Hepatocyte (in vitro differentiated cells): ENCODE results near the gene POU6F2. TPM values are rescaled to one million over a fixed set of nuclear protein-coding genes. Genes with fewer than 3 reads are reported as not detected.

ENCODE experiments used
- DNase-seq: peaks from one replicate; pipeline ENCODE4 v3.0.0-alpha.2; 2016; ENCODE audit warnings: low spot score
- H2AFZ ChIP-seq: fragments of 200-600 bp; sonication (generic); 2 replicates; pipeline ENCODE4 v1.6.0; 2016; ENCODE audit warnings: antibody characterized with exemption, mild to moderate bottlenecking
- H3K27ac ChIP-seq: fragments of 200-600 bp; sonication (generic); 2 replicates; pipeline ENCODE4 v1.5.1; 2016; ENCODE audit warnings: mild to moderate bottlenecking
- H3K27me3 ChIP-seq: fragments of 200-600 bp; sonication (generic); 2 replicates; pipeline ENCODE4 v1.6.1; 2016
- H3K36me3 ChIP-seq: fragments of 200-600 bp; sonication (generic); replicated peaks from 2 replicates; pipeline ENCODE4 v1.5.1; 2016; ENCODE audit warnings: low read depth; ENCODE audit not compliant: insufficient read depth
- H3K4me1 ChIP-seq: fragments of 200-600 bp; sonication (generic); 2 replicates; pipeline ENCODE4 v1.5.1; 2016; ENCODE audit warnings: mild to moderate bottlenecking, moderate library complexity; ENCODE audit not compliant: insufficient read depth
- H3K4me2 ChIP-seq: fragments of 200-600 bp; sonication (generic); 2 replicates; pipeline ENCODE4 v1.6.0; 2016
- H3K4me3 ChIP-seq: fragments of 200-600 bp; sonication (generic); 2 replicates; pipeline ENCODE4 v1.5.1; 2016; ENCODE audit warnings: mild to moderate bottlenecking
- H3K79me2 ChIP-seq: fragments of 200-600 bp; sonication (generic); 2 replicates; pipeline ENCODE4 v1.6.0; 2017; ENCODE audit warnings: mild to moderate bottlenecking
- H3K9me2 ChIP-seq: fragments of 200-600 bp; sonication (generic); replicated peaks from 2 replicates; pipeline ENCODE4 v1.6.0; 2017; ENCODE audit warnings: mild to moderate bottlenecking; ENCODE audit not compliant: insufficient read depth
- H3K9me3 ChIP-seq: fragments of 200-600 bp; sonication (generic); 2 replicates; pipeline ENCODE4 v1.5.1; 2016; ENCODE audit warnings: low read depth, mild to moderate bottlenecking
- H4K20me1 ChIP-seq: fragments of 200-600 bp; sonication (generic); 2 replicates; pipeline ENCODE4 v1.6.0; 2016; ENCODE audit warnings: mild to moderate bottlenecking; ENCODE audit not compliant: insufficient read depth, poor library complexity, severe bottlenecking
- EZH2 ChIP-seq: fragments of 200-600 bp; sonication (generic); IDR thresholded peaks from 2 replicates; pipeline ENCODE4 v1.6.1; 2016; ENCODE audit warnings: antibody characterized with exemption, mild to moderate bottlenecking, borderline replicate concordance
- EZH2phosphoT487 ChIP-seq: fragments of 200-600 bp; sonication (generic); IDR thresholded peaks from one replicate; pipeline ENCODE4 v1.6.1; 2018; ENCODE audit warnings: antibody characterized with exemption, mild to moderate bottlenecking, low read depth, moderate library complexity; ENCODE audit not compliant: unreplicated experiment, severe bottlenecking
- WGBS: methylation state at CpG from one replicate; pipeline ENCODE4 v1.1.6; 2016; ENCODE audit warnings: low lambda C conversion rate; ENCODE audit errors: missing lambda C conversion rate; 5-methylcytosine and 5-hydroxymethylcytosine counted together
- polyA plus RNA-seq: library from polyadenylated mRNA; unstranded; fragments of >200 nt; fragmentation: Nextera tagmentation; extraction: Ambion mirVana; gene quantifications from 2 replicates; pipeline ENCODE4 v1.2.1, GENCODE V29; 2016
- total RNA-seq: library from RNA; depleted of rRNA; stranded (reverse); fragments of >200 nt; gene quantifications from 2 replicates; pipeline ENCODE4 v1.2.3, GENCODE V29; 2014
- TF ChIP-seq, protein P1 (sequence below): fragments of 200-600 bp; sonication (generic); IDR thresholded peaks from 2 replicates; pipeline ENCODE4 v1.5.1; 2016; ENCODE audit warnings: antibody characterized with exemption, mild to moderate bottlenecking; ENCODE audit not compliant: poor library complexity

Gene POU6F2
- total and polyA plus RNA-seq, 2 experiments from 2014 or later, result 0.67 to 1.4 TPM

DNA sequence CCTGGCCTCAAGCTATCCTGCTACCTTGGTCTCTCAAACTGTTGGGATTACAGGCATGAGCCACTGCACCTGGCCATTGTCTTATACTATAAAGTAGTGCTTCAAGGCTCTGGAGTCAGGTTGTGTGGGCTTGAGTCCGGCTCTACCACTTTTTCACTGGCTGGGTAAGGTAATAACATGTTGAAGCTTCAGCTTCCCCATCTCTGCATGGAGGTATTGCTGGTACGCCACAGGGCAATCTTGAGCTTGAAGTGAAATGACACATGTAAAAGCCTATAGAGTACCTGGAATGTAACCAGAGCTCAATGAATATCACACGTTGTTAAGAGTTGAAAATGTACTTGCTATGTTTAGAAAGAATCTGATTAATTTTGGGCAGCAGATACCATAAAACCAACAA is 120.8 kb downstream of the POU6F2 start:
- Histone ChIP-seq H3K27ac (no peak overlapping the region), H3K79me2 (no peaks in the 10 kb centered on the region), H4K20me1 (no peaks in the 10 kb centered on the region), H3K4me2 (no peak overlapping the region), H3K27me3 (no peaks in the 10 kb centered on the region), H2AFZ (no peak overlapping the region), H3K9me3 (no peaks in the 10 kb centered on the region), H3K36me3 (no peaks in the 10 kb centered on the region), H3K4me3 (no peak overlapping the region), H3K4me1 (no peaks in the 10 kb centered on the region), H3K9me2 (no peaks in the 10 kb centered on the region)
- TF ChIP-seq, protein P1, sequence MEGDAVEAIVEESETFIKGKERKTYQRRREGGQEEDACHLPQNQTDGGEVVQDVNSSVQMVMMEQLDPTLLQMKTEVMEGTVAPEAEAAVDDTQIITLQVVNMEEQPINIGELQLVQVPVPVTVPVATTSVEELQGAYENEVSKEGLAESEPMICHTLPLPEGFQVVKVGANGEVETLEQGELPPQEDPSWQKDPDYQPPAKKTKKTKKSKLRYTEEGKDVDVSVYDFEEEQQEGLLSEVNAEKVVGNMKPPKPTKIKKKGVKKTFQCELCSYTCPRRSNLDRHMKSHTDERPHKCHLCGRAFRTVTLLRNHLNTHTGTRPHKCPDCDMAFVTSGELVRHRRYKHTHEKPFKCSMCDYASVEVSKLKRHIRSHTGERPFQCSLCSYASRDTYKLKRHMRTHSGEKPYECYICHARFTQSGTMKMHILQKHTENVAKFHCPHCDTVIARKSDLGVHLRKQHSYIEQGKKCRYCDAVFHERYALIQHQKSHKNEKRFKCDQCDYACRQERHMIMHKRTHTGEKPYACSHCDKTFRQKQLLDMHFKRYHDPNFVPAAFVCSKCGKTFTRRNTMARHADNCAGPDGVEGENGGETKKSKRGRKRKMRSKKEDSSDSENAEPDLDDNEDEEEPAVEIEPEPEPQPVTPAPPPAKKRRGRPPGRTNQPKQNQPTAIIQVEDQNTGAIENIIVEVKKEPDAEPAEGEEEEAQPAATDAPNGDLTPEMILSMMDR, result no peak
- TF ChIP-seq EZH2phosphoT487 (no peak), EZH2 (no peak)
- 93% methylated on average over 3 of the region's 3 CpGs for WGBS
- no peak for DNase-seq

DNA sequence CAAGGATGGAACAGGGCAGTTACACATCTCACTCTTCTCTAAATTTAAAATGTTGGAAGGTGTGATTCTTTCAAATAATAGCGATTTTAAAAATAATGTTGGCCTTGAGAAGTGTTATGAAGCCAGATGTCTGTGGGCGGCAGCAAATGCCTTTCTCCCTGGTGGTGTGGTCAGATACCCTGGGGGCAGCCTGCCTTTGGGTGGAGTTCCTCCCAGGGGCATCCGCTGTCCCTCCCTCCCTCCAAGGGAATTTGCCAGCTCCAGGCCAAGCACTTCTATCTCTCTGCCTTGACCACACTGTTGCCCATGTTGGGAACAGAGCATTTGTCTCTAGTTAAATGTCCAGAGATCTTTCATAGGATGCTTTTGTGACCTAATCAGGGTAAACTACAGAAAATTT is 121.4 kb downstream of the POU6F2 start:
- no peaks in the 10 kb centered on the region for H3K9me2 ChIP-seq
- no peak overlapping the region for H3K4me3 ChIP-seq
- H4K20me1 ChIP-seq, result no peaks in the 10 kb centered on the region
- no peaks in the 10 kb centered on the region for H3K79me2 ChIP-seq
- H3K9me3 ChIP-seq, result no peaks in the 10 kb centered on the region
- no peaks in the 10 kb centered on the region for H3K4me1 ChIP-seq
- H3K27ac ChIP-seq, result no peak overlapping the region
- no peaks in the 10 kb centered on the region for H3K27me3 ChIP-seq
- H3K36me3 ChIP-seq, result no peaks in the 10 kb centered on the region
- H2AFZ ChIP-seq, result no peak overlapping the region
- DNase-seq, result no peak
- H3K4me2 ChIP-seq, result no peak overlapping the region
- WGBS, result 93% methylated on average over 3 of the region's 3 CpGs
- TF ChIP-seq, protein P1, result no peak
- TF ChIP-seq EZH2phosphoT487 (no peak), EZH2 (no peak)

DNA sequence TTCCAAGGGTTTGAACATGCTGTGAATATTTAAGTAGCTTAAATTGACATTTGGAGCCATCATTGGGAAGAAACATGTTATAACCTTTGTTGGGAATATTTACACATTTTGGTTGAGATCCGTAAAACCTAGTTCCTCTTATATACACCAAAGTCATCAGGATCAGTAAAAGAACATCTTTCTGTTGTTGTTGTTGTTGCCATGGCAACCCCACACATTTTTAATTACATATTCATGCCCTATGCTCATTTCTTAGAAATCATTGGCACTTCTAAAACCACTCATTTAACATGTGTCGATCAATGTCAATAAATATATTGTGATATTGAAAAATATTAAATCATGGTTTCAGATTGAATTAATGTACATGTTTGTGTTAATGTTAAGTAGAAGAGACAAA is 122.6 kb downstream of the POU6F2 start:
- Histone ChIP-seq H2AFZ (no peak overlapping the region), H4K20me1 (no peaks in the 10 kb centered on the region), H3K27me3 (no peaks in the 10 kb centered on the region), H3K27ac (no peak overlapping the region), H3K9me2 (no peaks in the 10 kb centered on the region), H3K4me1 (no peaks in the 10 kb centered on the region), H3K36me3 (no peaks in the 10 kb centered on the region), H3K4me2 (no peak overlapping the region), H3K4me3 (no peak overlapping the region), H3K79me2 (no peaks in the 10 kb centered on the region), H3K9me3 (no peaks in the 10 kb centered on the region)
- TF ChIP-seq EZH2, result no peak
- TF ChIP-seq EZH2phosphoT487, result no peak
- TF ChIP-seq, protein P1, result no peak
- WGBS, result 95% methylated on average over 2 of the region's 2 CpGs
- no peak for DNase-seq

DNA sequence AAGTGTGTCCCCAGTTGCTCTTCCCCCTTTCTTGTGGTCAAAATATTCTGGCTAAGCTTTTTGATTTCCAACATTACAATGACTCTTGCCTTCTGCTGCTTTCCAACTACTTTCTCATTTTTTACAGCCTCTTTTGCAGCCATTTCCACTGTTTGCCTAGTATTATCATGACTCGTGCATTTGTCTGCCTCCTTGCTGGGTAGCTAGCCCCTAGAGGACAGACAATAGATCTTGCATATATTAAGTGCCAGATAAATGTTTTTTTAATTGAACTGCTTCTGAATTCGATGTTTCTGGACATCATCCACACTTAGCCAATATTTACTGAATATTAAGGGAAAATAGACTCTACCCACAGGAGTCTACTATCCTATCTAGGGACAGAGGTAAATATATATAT is 124.5 kb downstream of the POU6F2 start:
- H3K27me3 ChIP-seq, result no peaks in the 10 kb centered on the region
- no peak for DNase-seq
- no peak overlapping the region for H2AFZ ChIP-seq
- no peaks in the 10 kb centered on the region for H4K20me1 ChIP-seq
- H3K36me3 ChIP-seq, result no peaks in the 10 kb centered on the region
- TF ChIP-seq EZH2, result no peak
- TF ChIP-seq, protein P1, result no peak
- no peak for TF ChIP-seq EZH2phosphoT487
- no peaks in the 10 kb centered on the region for H3K9me3 ChIP-seq
- H3K27ac ChIP-seq, result no peak overlapping the region
- no peaks in the 10 kb centered on the region for H3K9me2 ChIP-seq
- no peak overlapping the region for H3K4me3 ChIP-seq
- no peaks in the 10 kb centered on the region for H3K79me2 ChIP-seq
- H3K4me1 ChIP-seq, result no peaks in the 10 kb centered on the region
- H3K4me2 ChIP-seq, result no peak overlapping the region
- 85% methylated on average over 2 of the region's 2 CpGs for whole genome bisulfite sequencing
